ACHN (cell line): Measurements from ENCODE around the gene ALDH1B1.
A peak's percentile ranks its signal among the peaks of the same experiment; 100 is the strongest.

ENCODE experiments used
- DNase-seq: peaks from one replicate; pipeline ENCODE4 v3.0.0-alpha.2; 2015
- in situ Hi-C: cut with HindIII; loops from 2 replicates; pipeline ENCODE4 v1.10.0; 2017; ENCODE audit warnings: low sequenced_read_pairs, low pct_ligation_motif_present, low pct_unique_long_range_greater_than_20kb

The ALDH1B1 gene

GRCh38 chr9:38392235-38393127, at the start of gene ALDH1B1:
Gene ALDH1B1 (plus strand): TSS chr9:38392702. CDS start chr9:38395749, 3,047 bp downstream.
- in situ Hi-C loops, result no loop called here
- DNase-seq, result peak; percentile 83

GRCh38 chr9:38343037-38343436, 49.5 kb upstream of the ALDH1B1 start:
- no peak for DNase-seq
- in situ Hi-C loops, result no loop called here

GRCh38 chr9:38343552-38343951, 49.0 kb upstream of the ALDH1B1 start:
- in situ Hi-C loops, result no loop called here
- no peak for DNase-seq

- no peak for DNase-seq
- in situ Hi-C loops, result no loop called here
These were observed 47.8 kb upstream of the ALDH1B1 start for GRCh38 chr9:38344566-38345324.

- DNase-seq, result no peak
- in situ Hi-C loops, result no loop called here
These were observed 46.4 kb upstream of the ALDH1B1 start for GRCh38 chr9:38345851-38346755.

- in situ Hi-C loops, result no loop called here
- DNase-seq, result no peak
These were observed 45.7 kb upstream of the ALDH1B1 start for GRCh38 chr9:38346811-38347210.

- in situ Hi-C loops, result no loop called here
- DNase-seq, result no peak
These were observed 45.2 kb upstream of the ALDH1B1 start for GRCh38 chr9:38347271-38347671.

GRCh38 chr9:38347946-38348345, 44.6 kb upstream of the ALDH1B1 start:
- DNase-seq, result no peak
- in situ Hi-C loops, result no loop called here

GRCh38 chr9:38350529-38350928, 42.0 kb upstream of the ALDH1B1 start:
- DNase-seq, result no peak
- in situ Hi-C loops, result no loop called here

- in situ Hi-C loops, result no loop called here
These were observed 39.8 kb upstream of the ALDH1B1 start for GRCh38 chr9:38352530-38353328.

GRCh38 chr9:38355115-38355514, 37.4 kb upstream of the ALDH1B1 start:
- in situ Hi-C loops, result no loop called here
- DNase-seq, result no peak

More at GRCh38 chr9:38352530-38353328, 39.8 kb upstream of the ALDH1B1 start:
- no peak for DNase-seq

GRCh38 chr9:38355517-38356120, 36.9 kb upstream of the ALDH1B1 start:
- DNase-seq, result no peak
- in situ Hi-C loops, result no loop called here

- in situ Hi-C loops, result no loop called here
These were observed 35.7 kb upstream of the ALDH1B1 start for GRCh38 chr9:38356851-38357250.

GRCh38 chr9:38357350-38358114, 35.0 kb upstream of the ALDH1B1 start:
- DNase-seq, result no peak
- in situ Hi-C loops, result no loop called here

More at GRCh38 chr9:38356851-38357250, 35.7 kb upstream of the ALDH1B1 start:
- DNase-seq, result no peak

- no peak for DNase-seq
- in situ Hi-C loops, result no loop called here
These were observed 33.9 kb upstream of the ALDH1B1 start for GRCh38 chr9:38358390-38359296.

GRCh38 chr9:38359297-38359653, 33.2 kb upstream of the ALDH1B1 start:
- in situ Hi-C loops, result no loop called here
- no peak for DNase-seq
